Neural cell (in vitro differentiated cells): ENCODE measurements around the gene AP3S2. TPM values are rescaled to one million over a fixed set of nuclear protein-coding genes. Genes with fewer than 3 reads are reported as not detected.

Experiments
- H2AFZ ChIP-seq: fragments of 200-600, 300-800 bp; sonication (generic), shearing (Covaris generic); 2 replicates; pipeline ENCODE4 v1.6.0; 2014; ENCODE audit warnings: low read depth, mild to moderate bottlenecking, antibody characterized with exemption, low read length, moderate library complexity
- H3F3A ChIP-seq: fragments of 200-600 bp; shearing (Covaris generic); 2 replicates; pipeline ENCODE4 v1.6.1; 2016; ENCODE audit warnings: mild to moderate bottlenecking, moderate library complexity, mixed read lengths, antibody characterized with exemption, low read length; ENCODE audit not compliant: insufficient read depth, poor library complexity, severe bottlenecking
- H3K27ac ChIP-seq: fragments of 200-600, 300-800 bp; sonication (generic), shearing (Covaris generic); 2 replicates; pipeline ENCODE4 v1.5.1; 2014; ENCODE audit warnings: mild to moderate bottlenecking, low read length, moderate library complexity
- H3K27me3 ChIP-seq: fragments of 300-800, 200-600 bp; sonication (generic), shearing (Covaris generic); 2 replicates; pipeline ENCODE4 v1.6.0; 2014; ENCODE audit warnings: mild to moderate bottlenecking, low read depth, low read length, moderate library complexity; ENCODE audit not compliant: insufficient read depth
- H3K36me3 ChIP-seq: fragments of 300-800, 200-600 bp; sonication (generic), shearing (Covaris generic); 2 replicates; pipeline ENCODE4 v1.5.1; 2014; ENCODE audit warnings: mild to moderate bottlenecking, antibody characterized with exemption, low read length, moderate library complexity; ENCODE audit not compliant: insufficient read depth
- H3K4me2 ChIP-seq: fragments of 300-800, 200-600 bp; sonication (generic), shearing (Covaris generic); 2 replicates; pipeline ENCODE4 v1.6.0; 2014; ENCODE audit warnings: mild to moderate bottlenecking, low read length
- H3K4me3 ChIP-seq: fragments of 300-800, 200-600 bp; sonication (generic), shearing (Covaris generic); 2 replicates; pipeline ENCODE4 v1.5.1; 2014; ENCODE audit warnings: mild to moderate bottlenecking, low read length, moderate library complexity
- H3K79me2 ChIP-seq: fragments of 200-600 bp; shearing (Covaris generic); replicated peaks from 2 replicates; pipeline ENCODE4 v1.6.0; 2014; ENCODE audit warnings: mild to moderate bottlenecking, low read length, moderate library complexity; ENCODE audit not compliant: insufficient read depth
- H3K9ac ChIP-seq: fragments of 300-800, 200-600 bp; sonication (generic), shearing (Covaris generic); 2 replicates; pipeline ENCODE4 v1.6.1; 2016; ENCODE audit warnings: mild to moderate bottlenecking, low read length, mixed read lengths
- H3K9me2 ChIP-seq: fragments of 200-600 bp; shearing (Covaris generic); 2 replicates; pipeline ENCODE4 v1.6.1; 2016; ENCODE audit warnings: mild to moderate bottlenecking, low read length, mixed read lengths; ENCODE audit not compliant: insufficient read depth
- H3K9me3 ChIP-seq: fragments of 200-600, 300-800 bp; sonication (generic), shearing (Covaris generic); 2 replicates; pipeline ENCODE4 v1.6.1; 2016; ENCODE audit warnings: mild to moderate bottlenecking, mixed run types, low read length, moderate library complexity, mixed read lengths
- H4K20me1 ChIP-seq: fragments of 200-600 bp; shearing (Covaris generic); 2 replicates; pipeline ENCODE4 v1.6.1; 2016; ENCODE audit warnings: mild to moderate bottlenecking, mixed run types; ENCODE audit not compliant: insufficient read depth
- CTCF ChIP-seq: fragments of 450-650 bp; IDR thresholded peaks from 2 replicates; pipeline ENCODE4 v1.5.1; 2014; ENCODE audit warnings: antibody characterized with exemption, mild to moderate bottlenecking, moderate library complexity; ENCODE audit not compliant: poor library complexity, severe bottlenecking
- EP300 ChIP-seq: fragments of 450-650 bp; conservative IDR thresholded peaks from 2 replicates; pipeline ENCODE4 v1.6.1; 2014; ENCODE audit warnings: antibody characterized with exemption, mild to moderate bottlenecking, moderate library complexity; ENCODE audit not compliant: poor library complexity, severe bottlenecking
- EZH2 ChIP-seq: fragments of 200-600, 300-800 bp; shearing (Covaris generic), sonication (generic); IDR thresholded peaks from 2 replicates; pipeline ENCODE4 v1.6.1; 2014; ENCODE audit warnings: antibody characterized with exemption, low read length, borderline replicate concordance, mild to moderate bottlenecking; ENCODE audit not compliant: insufficient read depth, poor library complexity, severe bottlenecking
- MXI1 ChIP-seq: fragments of 450-650 bp; conservative IDR thresholded peaks from 2 replicates; pipeline ENCODE4 v1.6.1; 2014; ENCODE audit warnings: antibody characterized with exemption, mild to moderate bottlenecking; ENCODE audit not compliant: poor library complexity, severe bottlenecking
- POLR2AphosphoS5 ChIP-seq: IDR thresholded peaks from 2 replicates; pipeline ENCODE4 v1.6.1; 2012
- RAD21 ChIP-seq: fragments of 450-650 bp; conservative IDR thresholded peaks from 2 replicates; pipeline ENCODE4 v1.6.1; 2014; ENCODE audit warnings: antibody characterized with exemption, mild to moderate bottlenecking, moderate library complexity
- SMC3 ChIP-seq: fragments of 450-650 bp; conservative IDR thresholded peaks from 2 replicates; pipeline ENCODE4 v1.6.1; 2014; ENCODE audit warnings: antibody characterized with exemption, mild to moderate bottlenecking, moderate library complexity; ENCODE audit not compliant: poor library complexity
- TAF1 ChIP-seq: IDR thresholded peaks from 2 replicates; pipeline ENCODE4 v1.6.1; 2012; ENCODE audit warnings: low read depth
- polyA plus RNA-seq: library from polyadenylated mRNA; depleted of rRNA; stranded (reverse); fragments of >200 nt; gene quantifications from 2 replicates; pipeline ENCODE4 v1.2.3, GENCODE V29; 2014

Gene AP3S2
- polyA plus RNA-seq, 1 donor from 2014 or later = 47.6 TPM

GRCh38 chr15:89847101-89847500, 46.7 kb downstream of the AP3S2 start:
- Histone ChIP-seq H2AFZ (no peak overlapping the region), H3F3A (no peaks in the 10 kb centered on the region), H3K27me3 (no peaks in the 10 kb centered on the region), H4K20me1 (no peaks in the 10 kb centered on the region), H3K9me2 (no peaks in the 10 kb centered on the region), H3K4me2 (no peak overlapping the region), H3K79me2 (no peaks in the 10 kb centered on the region), H3K9me3 (no peaks in the 10 kb centered on the region), H3K9ac (no peak overlapping the region), H3K27ac (no peak overlapping the region), H3K4me3 (no peak overlapping the region), H3K36me3 (peaks cover 8% of the 10 kb centered on the region)
- TF ChIP-seq EP300 = no peak
- no peak for TF ChIP-seq CTCF
- TF ChIP-seq MXI1 = no peak
- no peak for TF ChIP-seq POLR2AphosphoS5
- TF ChIP-seq TAF1 = no peak
- TF ChIP-seq SMC3 = no peak
- TF ChIP-seq RAD21 = no peak
- TF ChIP-seq EZH2 = no peak

GRCh38 chr15:89845305-89845893, 48.4 kb downstream of the AP3S2 start:
- TF ChIP-seq EP300 (no peak), RAD21 (no peak), EZH2 (no peak), POLR2AphosphoS5 (no peak)
- no peak overlapping the region for H2AFZ ChIP-seq
- H3K9ac ChIP-seq = no peak overlapping the region

GRCh38 chr15:89841962-89842361, 51.8 kb downstream of the AP3S2 start:
- no peak overlapping the region for H3K4me2 ChIP-seq
- no peak for TF ChIP-seq POLR2AphosphoS5

More at GRCh38 chr15:89845305-89845893, 48.4 kb downstream of the AP3S2 start:
- H3K27me3 ChIP-seq = no peaks in the 10 kb centered on the region
- peaks cover 4% of the 10 kb centered on the region for H3K36me3 ChIP-seq
- H3K4me2 ChIP-seq = no peak overlapping the region
- H3K27ac ChIP-seq = no peak overlapping the region
- no peaks in the 10 kb centered on the region for H3K9me3 ChIP-seq
- H3K9me2 ChIP-seq = no peaks in the 10 kb centered on the region
- H3K79me2 ChIP-seq = no peaks in the 10 kb centered on the region
- no peak overlapping the region for H3K4me3 ChIP-seq
- no peaks in the 10 kb centered on the region for H4K20me1 ChIP-seq
- no peaks in the 10 kb centered on the region for H3F3A ChIP-seq

More at GRCh38 chr15:89841962-89842361, 51.8 kb downstream of the AP3S2 start:
- Histone ChIP-seq H3K27ac (no peak overlapping the region), H3K9ac (no peak overlapping the region), H3K4me3 (no peak overlapping the region), H3K9me3 (no peaks in the 10 kb centered on the region), H2AFZ (no peak overlapping the region), H3K27me3 (no peaks in the 10 kb centered on the region), H3K9me2 (no peaks in the 10 kb centered on the region), H4K20me1 (no peaks in the 10 kb centered on the region), H3K36me3 (no peaks in the 10 kb centered on the region), H3K79me2 (no peaks in the 10 kb centered on the region), H3F3A (no peaks in the 10 kb centered on the region)
